HG03139 (cell line): ENCODE data around the gene HSPB2.
"Not testable (repeated sequence)": the region's sequence is repeated elsewhere in the genome, so short reads cannot be mapped to it uniquely, and the experiment has no call there.

Source experiments
- ATAC-seq: cut with Tn5 transposase; IDR thresholded peaks from one replicate; pipeline ENCODE4 v1.9.1; 2021; ENCODE audit not compliant: unreplicated experiment

Gene HSPB2

DNA sequence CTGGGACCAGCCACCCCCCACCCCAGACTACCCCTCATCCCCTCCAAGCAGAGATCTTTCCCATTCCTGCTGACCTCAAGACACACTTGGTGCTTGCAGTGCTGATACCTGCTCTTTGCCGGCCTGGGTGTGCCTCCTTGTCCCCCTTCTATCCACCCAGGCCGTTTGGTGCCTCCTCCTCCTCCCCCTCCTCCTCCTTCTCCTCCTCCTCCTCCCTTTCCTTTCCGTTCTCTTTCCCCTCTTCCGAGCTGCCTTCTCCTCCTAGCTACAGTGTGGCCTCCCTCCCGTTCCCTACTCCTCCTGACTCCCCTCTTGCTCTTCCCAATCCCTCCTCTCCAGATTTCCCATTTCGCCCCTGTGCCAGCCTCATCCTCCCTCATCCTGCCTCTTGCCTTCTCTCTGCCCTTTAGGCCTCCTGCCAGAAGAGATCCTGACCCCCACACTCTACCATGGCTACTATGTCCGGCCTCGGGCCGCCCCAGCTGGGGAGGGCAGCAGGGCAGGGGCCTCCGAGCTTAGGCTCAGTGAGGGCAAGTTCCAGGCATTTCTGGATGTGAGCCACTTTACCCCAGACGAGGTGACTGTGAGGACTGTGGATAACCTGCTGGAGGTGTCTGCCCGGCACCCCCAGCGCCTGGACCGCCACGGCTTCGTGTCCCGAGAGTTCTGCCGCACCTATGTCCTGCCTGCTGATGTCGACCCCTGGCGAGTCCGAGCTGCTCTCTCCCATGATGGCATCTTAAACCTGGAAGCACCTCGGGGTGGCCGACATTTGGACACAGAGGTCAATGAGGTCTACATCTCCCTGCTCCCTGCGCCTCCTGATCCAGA lies 712 bp downstream of the HSPB2 start:
- ATAC-seq = no peak

DNA sequence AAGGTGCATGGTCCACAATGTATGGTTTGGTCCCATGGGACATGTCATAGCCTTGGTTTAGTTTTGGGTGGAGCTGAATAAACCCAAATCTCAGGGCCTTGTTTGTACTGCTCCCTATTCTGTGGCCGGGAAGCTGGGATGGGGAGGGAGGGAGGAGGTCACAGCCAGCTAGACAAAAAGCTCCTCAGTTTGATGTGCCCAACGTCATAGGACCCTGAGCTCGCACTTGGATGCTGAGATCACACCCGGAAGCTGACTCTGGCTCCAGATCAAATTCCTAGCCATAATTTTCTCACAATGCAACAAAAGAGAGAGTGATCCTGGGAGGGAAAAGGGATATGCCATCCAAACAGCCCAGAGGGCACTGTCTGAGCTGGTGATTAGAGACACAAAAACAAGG lies 1.5 kb downstream of the HSPB2 start:
- ATAC-seq = no peak

DNA sequence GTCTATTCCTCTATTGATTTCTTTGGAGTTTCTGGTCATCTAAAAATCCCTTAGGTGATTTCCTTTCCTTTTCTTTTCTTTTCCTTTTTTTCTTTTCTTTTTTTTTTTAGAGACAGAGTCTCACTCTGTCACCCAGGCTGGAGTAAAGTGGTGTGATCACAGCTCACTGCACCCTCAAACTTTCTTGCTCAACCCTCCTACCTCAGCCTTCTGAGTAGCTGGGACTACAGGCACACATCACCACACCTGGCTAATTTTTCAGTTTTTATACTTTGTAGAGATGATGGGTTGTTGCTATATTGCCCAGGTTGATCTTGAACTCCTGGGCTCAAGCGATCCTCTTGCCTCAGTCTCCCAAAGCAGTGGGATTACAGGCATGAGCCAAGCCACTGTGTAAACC lies 4.2 kb downstream of the HSPB2 start:
- ATAC-seq = no peak

DNA sequence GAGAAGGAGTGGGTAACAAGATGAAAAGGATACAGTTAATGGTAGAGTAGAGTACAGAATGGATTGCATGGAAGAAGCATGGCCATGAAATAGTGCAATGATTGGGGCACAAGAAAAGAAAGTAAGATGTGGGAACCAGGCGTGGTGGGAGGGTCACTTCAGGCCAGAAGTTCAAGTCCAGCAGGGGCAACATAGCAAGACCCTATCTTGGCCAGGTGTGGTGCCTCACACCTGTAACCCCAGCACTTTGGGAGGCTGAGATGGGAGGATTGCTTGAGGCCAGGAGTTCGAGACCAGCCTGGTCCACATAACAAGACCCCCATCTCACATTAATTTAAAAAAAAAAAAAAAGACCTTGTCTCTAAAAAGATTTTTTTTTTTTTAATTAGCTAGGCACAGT lies 4.8 kb downstream of the HSPB2 start:
- ATAC-seq = no peak

DNA sequence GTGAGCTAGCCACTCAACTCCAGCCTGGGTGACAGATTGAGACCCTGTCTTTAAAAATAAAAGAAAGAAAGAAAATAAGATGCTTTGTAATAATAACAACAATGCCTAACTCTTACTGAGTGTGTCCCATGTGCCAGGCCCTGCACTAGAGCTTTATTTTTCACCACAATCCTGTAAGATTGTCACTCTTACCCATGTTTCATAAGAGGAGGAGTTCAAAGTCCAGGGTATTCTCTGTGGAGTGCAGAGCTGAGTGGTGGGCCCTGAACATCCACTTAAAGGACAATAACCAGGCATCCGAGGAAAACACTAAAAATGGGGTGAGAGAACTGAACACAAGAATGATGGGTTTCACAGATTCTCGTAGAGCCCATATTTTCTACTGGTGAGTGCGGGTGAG lies 5.3 kb downstream of the HSPB2 start:
- no peak for ATAC-seq

DNA sequence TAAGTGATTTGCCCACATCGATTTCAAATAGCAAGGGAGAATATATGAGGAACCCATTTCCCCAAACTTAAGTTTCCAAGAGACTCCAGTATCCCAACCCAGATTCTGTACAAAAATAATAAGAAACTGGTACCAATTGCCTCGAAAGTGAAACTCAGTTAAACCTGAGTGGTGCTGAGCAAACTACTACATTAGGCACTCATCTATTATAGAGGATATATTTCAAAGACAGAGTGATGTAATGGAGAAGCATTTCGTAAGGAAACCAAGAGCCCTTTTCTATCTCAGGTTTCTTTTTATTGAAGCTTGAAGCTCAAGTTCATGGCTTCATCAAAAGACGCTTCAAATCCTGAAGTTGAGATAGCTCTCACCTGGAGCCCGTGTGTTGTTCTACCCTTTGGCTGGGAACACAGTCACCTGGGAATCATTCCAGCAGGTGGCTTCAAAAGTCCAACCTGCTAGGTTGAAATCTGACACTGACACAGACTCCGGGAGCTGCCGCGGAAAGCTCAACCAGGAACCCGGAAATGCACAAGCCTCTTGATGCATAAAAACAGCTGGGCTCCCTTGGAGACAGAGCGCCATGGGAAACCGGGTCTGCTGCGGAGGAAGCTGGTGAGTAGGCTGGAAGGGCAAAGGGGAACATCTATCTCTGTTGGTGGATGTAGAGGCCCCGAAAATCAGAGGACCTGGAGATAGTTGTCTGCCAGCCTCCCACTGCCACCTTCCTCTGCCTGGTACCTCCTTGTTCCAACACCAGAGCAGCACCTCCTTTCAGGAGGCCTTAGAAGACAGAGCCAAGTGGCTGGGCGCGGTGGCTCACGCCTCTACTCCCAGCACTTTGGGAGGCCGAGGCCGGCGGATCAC lies 6.1 kb downstream of the HSPB2 start, which contains the start of gene C11orf52:
Gene C11orf52 (plus strand): TSS at position 524 of the 867 bp plus-strand sequence. CDS start 60 bp downstream, at position 584.
- ATAC-seq = no peak

DNA sequence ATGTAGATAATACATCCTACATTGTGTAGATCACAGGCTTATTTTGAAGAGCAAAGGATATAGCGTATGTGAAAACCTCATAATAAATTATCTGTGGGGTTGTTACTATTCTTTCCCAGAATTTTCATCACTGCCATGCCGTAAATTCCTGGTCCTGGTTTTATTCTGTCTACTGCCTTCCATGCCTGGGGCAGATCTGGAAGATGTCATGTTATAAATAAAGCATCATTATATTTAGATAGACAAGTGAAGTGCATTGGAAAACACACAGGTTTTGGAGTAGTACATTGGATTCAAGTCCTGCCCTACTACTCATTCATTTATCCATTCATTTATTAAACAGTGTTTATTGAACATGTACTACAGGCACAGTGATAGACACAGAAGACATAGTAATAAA lies 8.4 kb downstream of the HSPB2 start:
- ATAC-seq = no peak

DNA sequence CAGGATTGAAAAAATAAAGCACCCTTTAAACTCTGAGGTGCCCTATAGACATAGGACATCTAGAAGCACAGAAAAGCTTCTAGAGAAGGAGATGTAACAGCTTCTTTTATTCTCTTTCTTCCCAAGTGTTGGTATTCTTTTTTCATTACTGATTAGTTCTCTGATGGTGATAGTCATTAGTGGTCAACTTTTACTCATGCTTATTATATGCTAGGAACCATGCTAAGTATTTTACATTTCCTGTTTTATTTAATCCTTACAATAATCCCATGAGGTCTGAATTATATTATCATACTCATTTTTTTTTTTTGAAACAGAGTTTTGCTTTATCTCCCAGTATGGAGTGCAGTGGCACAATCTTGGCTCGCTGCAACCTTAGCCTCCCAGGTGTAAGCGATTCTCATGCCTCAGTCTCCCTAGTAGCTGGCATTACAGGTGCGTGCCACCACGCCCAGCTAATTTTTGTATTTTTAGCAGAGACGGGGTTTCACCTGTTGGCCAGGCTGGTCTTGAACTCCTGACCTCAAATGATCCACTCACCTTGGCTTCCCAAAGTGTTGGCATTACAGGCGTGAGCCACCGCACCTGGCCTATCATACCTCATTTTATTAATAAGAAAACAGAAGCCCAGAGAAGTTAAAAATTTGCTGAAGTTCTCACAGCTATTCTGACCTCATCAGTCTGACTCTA lies 9.2 kb downstream of the HSPB2 start:
- ATAC-seq = no peak

DNA sequence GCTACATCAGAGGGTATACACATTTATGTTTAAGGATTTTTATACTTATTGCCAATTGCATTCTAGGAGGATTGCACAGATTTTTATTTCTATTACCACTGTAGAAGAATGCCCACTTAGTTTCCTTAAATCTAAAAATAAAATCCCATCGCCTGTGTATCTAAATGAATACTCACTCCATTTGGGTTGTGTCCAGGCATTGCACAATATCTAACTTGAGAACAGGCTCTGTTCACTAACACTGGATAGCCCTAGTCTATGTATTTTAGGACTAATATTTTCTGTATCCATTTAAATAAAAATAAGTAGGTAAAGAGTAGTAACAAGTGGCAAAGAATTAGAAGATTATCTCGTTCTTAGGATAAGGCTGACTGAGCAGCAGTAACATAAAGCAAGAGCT lies 10.3 kb downstream of the HSPB2 start:
- ATAC-seq = no peak

DNA sequence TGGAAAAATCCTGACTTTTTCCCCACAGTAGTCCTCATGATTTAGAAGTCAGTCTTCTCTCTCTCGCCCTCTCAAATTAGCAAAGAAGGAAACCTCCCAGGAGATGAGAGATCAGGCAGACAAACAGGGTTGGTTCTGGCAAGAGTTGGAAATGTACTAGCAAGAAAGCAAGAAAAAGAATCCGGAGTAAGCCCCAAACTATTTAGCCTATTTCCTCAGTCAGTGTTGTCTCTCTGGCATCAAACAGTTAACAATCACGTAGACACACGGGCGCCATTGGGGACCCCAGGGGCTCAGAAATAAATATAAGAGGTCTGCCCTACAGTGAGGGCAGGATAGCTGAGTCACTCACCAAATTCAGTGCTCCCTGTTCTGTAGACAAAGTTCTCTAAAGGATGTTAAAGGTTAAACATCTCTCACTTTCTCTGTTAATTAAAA lies 10.8 kb downstream of the HSPB2 start:
- no peak for ATAC-seq

DNA sequence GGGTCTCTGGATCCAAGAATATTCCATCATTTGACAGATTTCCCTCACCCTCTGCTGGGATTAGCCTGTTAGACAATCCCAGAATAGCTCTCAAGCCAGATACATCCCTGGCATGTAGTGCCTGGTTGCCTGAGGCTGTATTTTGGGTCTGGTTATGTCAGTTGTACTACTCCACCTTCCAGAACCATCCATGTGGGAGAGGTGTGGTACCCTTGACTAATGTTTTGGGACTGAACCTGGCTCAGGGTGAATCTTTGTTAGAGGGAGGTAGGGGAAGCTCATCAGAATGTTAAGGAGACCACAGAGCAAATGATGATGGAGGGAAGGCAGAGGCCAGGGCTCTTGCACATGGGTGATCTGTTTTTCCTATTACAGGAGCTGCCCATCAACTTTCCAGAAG lies 11.4 kb downstream of the HSPB2 start:
- ATAC-seq = no peak

DNA sequence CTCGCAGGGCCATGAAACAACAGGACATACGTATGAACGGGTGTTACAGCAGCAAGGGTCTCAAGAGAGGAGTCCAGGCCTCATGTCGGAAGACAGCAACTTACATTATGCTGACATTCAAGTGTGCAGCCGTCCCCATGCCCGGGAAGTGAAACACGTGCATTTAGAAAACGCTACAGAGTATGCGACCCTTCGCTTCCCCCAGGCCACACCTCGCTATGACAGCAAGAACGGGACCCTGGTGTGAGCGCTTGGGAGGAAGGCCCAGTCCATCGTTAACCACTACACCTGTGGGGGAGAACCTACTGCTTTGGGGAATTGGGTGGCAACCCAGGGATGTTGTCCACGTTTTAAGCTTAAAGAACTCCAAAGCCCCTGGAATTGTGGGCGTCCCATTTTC lies 13.4 kb downstream of the HSPB2 start:
- no peak for ATAC-seq

DNA sequence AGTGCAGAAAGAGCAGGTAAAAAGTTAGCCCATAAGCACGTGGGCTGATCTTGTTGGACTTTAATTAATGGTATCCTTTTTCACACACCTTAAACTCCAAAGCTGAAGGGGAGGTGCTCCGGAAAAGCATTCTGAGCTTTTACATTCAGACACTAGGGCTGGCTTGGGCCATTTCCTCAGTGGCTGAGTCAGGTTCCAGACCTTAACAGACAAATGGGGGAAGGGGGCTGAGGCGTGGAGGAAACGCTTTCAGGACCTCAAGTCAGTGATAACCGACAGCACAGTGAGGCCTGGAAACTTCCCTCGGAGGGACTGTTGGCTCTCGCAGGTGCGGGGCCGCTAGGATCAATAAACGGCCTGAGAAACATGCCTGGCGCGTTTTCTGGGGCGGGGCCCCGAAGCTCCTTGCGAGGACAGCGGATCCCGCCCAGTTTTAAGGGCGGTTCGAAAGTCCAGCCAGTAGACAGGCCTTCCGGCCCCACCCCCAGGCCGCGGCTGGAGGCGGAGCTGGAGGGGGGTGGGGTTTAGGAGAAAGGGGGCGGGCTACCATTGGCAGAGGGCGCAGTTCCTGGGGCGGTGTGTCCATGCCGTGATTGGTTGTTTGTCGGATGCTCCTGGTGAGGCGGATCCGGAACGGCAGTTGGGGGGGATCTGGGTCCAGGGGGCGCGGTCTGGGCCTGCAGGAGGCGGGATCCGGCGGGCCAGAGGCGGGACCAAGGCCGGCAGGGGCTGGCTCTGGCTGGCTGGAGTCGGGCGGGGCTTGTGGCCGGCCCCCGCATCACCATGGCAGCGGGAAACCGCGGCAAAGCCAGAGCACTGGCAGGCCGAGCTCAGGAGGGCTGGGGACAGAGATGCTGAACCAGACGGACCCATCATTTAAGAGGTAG lies 14.2 kb downstream of the HSPB2 start:
- ATAC-seq = peak; percentile 95

DNA sequence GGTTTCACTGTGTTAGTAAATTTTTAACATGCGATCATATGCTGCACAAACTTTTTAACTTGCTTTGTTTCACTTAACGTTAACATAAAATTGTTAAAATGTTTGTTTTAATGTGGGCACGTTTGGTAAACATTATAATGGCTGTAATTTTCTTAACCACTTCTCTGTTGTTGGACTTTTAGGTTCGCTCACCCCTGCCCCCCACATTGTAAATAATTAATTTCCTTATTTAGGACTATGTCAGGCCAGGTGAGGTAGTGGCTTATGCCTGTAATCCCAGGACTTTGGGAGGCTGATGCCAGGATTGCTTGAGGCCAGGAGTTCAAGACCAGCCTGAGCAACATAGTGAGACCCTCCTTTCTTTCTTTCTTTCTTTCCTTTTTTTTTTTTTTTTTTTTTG lies 17.9 kb downstream of the HSPB2 start:
- no peak for ATAC-seq

DNA sequence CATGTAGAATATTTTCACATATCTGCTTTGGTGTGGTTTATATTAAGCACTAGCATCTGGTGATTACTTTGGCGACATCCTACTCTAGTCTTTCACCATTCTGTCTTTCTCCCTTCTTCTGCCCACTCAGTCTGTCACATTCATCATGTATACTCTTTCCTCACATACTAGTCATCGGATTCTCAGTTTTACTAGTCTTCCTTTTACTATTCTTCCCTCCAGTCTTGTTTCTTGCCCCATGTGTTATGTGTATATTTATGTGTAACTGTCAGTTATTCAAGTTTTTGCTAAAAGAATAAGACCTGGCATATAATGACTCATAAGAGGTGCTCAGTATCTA lies 20.0 kb downstream of the HSPB2 start:
- no peak for ATAC-seq

DNA sequence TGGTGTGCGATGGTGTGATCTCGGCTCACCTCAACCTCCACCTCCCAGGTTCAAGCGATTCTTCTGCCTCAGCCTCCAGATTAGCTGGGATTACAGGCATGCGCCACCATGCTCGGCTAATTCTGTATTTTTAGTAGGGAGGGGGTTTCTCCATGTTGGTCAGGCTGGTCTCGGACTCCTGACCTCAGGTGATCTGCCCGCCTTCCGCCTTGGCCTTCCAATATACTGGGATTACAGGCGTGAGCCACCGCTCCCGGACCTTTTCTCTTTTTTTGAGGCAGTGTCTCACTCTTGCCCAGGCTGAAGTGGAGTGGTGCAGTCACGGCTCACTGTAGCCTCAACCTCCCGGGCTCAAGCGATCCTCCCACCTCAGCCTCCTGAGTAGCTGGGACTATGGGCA lies 20.6 kb downstream of the HSPB2 start:
- not testable (repeated sequence) for ATAC-seq

DNA sequence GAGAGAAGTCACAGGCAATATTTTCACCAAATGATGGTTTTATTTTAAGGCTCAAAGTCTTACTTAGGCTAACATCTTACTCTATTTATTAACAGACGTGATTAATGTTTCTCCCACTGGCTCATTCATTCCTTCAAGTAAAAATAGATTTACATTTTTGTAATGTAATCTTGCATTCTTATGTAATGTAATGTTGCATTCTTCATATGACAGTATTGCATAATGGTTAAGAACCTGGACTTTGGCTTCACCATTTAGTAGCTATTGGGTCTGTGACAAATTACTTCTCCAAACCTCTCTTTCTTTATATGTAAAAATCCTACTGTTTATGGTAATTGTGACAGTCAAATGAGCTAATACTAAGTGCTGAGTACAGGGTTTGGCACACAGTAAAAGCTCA lies 21.3 kb downstream of the HSPB2 start:
- no peak for ATAC-seq

DNA sequence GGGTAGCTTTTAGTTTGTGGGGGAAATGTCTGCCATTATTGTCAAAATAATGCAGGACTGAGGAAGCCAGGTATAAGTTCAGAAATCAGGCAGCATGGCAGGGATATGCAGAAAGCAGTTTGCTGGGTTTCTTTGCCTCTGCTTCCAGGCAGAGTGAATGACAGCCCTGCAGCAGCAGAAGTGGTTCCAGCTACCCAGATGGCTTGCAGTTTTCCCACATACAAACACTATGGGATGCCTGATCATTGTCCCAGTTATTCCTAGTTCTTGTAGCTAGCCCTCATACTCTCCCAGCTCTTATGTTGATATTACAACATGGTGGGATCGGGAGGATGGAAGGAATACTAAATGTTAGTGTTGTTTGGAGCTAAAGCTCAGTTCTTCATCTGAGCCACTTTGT lies 21.8 kb downstream of the HSPB2 start:
- ATAC-seq = no peak

DNA sequence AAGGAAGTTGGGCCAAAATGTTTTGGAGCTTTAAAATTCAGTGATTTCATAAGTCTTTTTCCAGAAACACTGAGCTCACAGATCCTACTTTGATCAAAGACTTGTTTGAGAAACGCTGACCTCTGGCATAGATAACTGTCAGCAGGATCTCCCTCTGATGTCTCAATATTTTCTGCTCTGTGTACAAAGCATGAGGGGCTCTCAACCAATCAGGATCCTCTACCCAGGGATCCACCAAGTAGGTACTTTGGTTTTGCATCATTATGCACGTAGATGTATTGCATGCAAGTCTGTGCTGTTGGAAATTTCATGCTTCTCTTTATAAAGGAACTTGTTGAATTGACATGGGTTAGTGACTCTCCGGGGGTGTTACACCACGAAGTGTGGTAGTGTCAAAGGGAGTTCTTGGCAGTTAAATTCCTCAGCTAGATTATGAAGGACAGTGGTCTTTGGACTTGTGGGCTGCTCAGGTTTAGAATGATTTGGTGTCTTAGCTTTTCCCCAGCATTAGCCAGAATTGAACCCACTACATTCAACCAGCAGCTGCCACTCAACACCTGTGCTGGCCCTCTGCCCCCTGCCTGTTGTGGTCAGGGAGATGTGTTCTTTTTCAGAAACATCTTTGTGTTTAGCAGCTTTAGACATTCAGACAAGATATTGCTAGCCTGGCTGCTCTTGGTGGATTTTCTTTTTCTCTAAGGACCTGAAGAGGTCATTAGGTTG lies 22.9 kb downstream of the HSPB2 start:
- no peak for ATAC-seq

DNA sequence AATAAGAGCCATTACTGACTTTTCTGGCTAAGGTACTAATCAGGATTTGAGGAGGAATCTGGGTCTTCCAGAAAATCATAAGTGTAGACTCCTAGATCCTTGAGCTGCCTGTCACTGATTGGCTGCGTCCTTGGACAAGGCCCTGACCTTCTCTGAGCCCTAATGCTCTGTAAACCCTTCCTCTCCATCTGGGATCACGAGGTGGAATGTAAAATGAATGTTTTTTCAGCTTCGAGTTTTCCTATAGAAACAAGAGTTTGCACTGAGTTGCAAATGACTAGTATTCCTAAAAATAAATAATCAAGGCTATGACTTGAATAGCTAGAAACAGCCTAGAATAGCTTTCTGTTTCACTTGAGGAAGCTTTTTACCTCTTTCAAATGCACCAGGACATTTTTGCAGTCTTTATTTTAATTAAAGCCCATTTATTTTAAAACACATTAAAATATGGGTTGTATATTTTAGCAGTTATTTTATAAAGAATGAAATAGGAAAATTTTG lies 23.6 kb downstream of the HSPB2 start:
- ATAC-seq = no peak
